ENCODE data around the gene KRT7.
"Not testable (repeated sequence)": the region's sequence is repeated elsewhere in the genome, so short reads cannot be mapped to it uniquely, and the experiment has no call there.

The KRT7 gene

GRCh38 chr12:52254180-52254964 is 21.3 kb downstream of the KRT7 start:
- no peak overlapping the region for H3K9ac ChIP-seq (ENCODE audit: low read length)
- peaks cover 10% of the 10 kb centered on the region for H3K4me1 ChIP-seq (ENCODE audit: control insufficient read depth, insufficient read depth, low read length)
- peaks cover 42% of the 10 kb centered on the region for H3K27me3 ChIP-seq (ENCODE audit: control insufficient read depth, insufficient read depth, low read length)
- H3K4me3 ChIP-seq (ENCODE audit: low read length), result no peak overlapping the region
- H3K36me3 ChIP-seq (ENCODE audit: control insufficient read depth, insufficient read depth, low read length), result no peaks in the 10 kb centered on the region
- H3K9me3 ChIP-seq (ENCODE audit: control insufficient read depth, low read length), result no peaks in the 10 kb centered on the region

GRCh38 chr12:52254965-52255751 is 22.1 kb downstream of the KRT7 start:
- no peaks in the 10 kb centered on the region for H3K9me3 ChIP-seq (ENCODE audit: control insufficient read depth, low read length)
- H3K4me1 ChIP-seq (ENCODE audit: control insufficient read depth, insufficient read depth, low read length), result peaks cover 5% of the 10 kb centered on the region
- no peak overlapping the region for H3K4me3 ChIP-seq (ENCODE audit: low read length)
- H3K9ac ChIP-seq (ENCODE audit: low read length), result no peak overlapping the region
- H3K27me3 ChIP-seq (ENCODE audit: control insufficient read depth, insufficient read depth, low read length), result peaks cover 40% of the 10 kb centered on the region
- H3K36me3 ChIP-seq (ENCODE audit: control insufficient read depth, insufficient read depth, low read length), result no peaks in the 10 kb centered on the region

- H3K4me3 ChIP-seq (ENCODE audit: low read length), result no peak overlapping the region
- H3K9me3 ChIP-seq (ENCODE audit: control insufficient read depth, low read length), result no peaks in the 10 kb centered on the region
- no peaks in the 10 kb centered on the region for H3K36me3 ChIP-seq (ENCODE audit: control insufficient read depth, insufficient read depth, low read length)
- H3K9ac ChIP-seq (ENCODE audit: low read length), result no peak overlapping the region
- H3K27me3 ChIP-seq (ENCODE audit: control insufficient read depth, insufficient read depth, low read length), result peaks cover 40% of the 10 kb centered on the region
- H3K4me1 ChIP-seq (ENCODE audit: control insufficient read depth, insufficient read depth, low read length), result peaks cover 5% of the 10 kb centered on the region
Measured at GRCh38 chr12:52255926-52256583, 23.0 kb downstream of the KRT7 start.

GRCh38 chr12:52256584-52256935 is 23.5 kb downstream of the KRT7 start:
- Histone ChIP-seq H3K36me3 (ENCODE audit: control insufficient read depth, insufficient read depth, low read length) (no peaks in the 10 kb centered on the region), H3K9ac (ENCODE audit: low read length) (no peak overlapping the region), H3K4me1 (ENCODE audit: control insufficient read depth, insufficient read depth, low read length) (peaks cover 5% of the 10 kb centered on the region), H3K9me3 (ENCODE audit: control insufficient read depth, low read length) (no peaks in the 10 kb centered on the region), H3K4me3 (ENCODE audit: low read length) (no peak overlapping the region), H3K27me3 (ENCODE audit: control insufficient read depth, insufficient read depth, low read length) (peaks cover 40% of the 10 kb centered on the region)

- Histone ChIP-seq H3K9ac (ENCODE audit: low read length) (no peak overlapping the region), H3K4me3 (ENCODE audit: low read length) (no peak overlapping the region), H3K36me3 (ENCODE audit: control insufficient read depth, insufficient read depth, low read length) (no peaks in the 10 kb centered on the region), H3K27me3 (ENCODE audit: control insufficient read depth, insufficient read depth, low read length) (peaks cover 40% of the 10 kb centered on the region), H3K9me3 (ENCODE audit: control insufficient read depth, low read length) (no peaks in the 10 kb centered on the region), H3K4me1 (ENCODE audit: control insufficient read depth, insufficient read depth, low read length) (peaks cover 5% of the 10 kb centered on the region)
Measured at GRCh38 chr12:52257074-52257551, 24.1 kb downstream of the KRT7 start.

GRCh38 chr12:52257922-52258321 is 24.9 kb downstream of the KRT7 start:
- H3K36me3 ChIP-seq (ENCODE audit: control insufficient read depth, insufficient read depth, low read length); H3K9me3 ChIP-seq (ENCODE audit: control insufficient read depth, low read length); H3K4me1 ChIP-seq (ENCODE audit: control insufficient read depth, insufficient read depth, low read length); H3K9ac ChIP-seq (ENCODE audit: low read length); H3K4me3 ChIP-seq (ENCODE audit: low read length): not testable (repeated sequence)
- peaks cover 40% of the 10 kb centered on the region for H3K27me3 ChIP-seq (ENCODE audit: control insufficient read depth, insufficient read depth, low read length)

GRCh38 chr12:52258335-52258901 is 25.4 kb downstream of the KRT7 start:
- no peaks in the 10 kb centered on the region for H3K9me3 ChIP-seq (ENCODE audit: control insufficient read depth, low read length)
- no peaks in the 10 kb centered on the region for H3K36me3 ChIP-seq (ENCODE audit: control insufficient read depth, insufficient read depth, low read length)
- no peak overlapping the region for H3K4me3 ChIP-seq (ENCODE audit: low read length)
- peaks cover 5% of the 10 kb centered on the region for H3K4me1 ChIP-seq (ENCODE audit: control insufficient read depth, insufficient read depth, low read length)
- peaks cover 40% of the 10 kb centered on the region for H3K27me3 ChIP-seq (ENCODE audit: control insufficient read depth, insufficient read depth, low read length)
- peak overlapping the region; percentile 26 for H3K9ac ChIP-seq (ENCODE audit: low read length)

GRCh38 chr12:52259657-52260243 is 26.7 kb downstream of the KRT7 start:
- no peak overlapping the region for H3K4me3 ChIP-seq (ENCODE audit: low read length)
- H3K9me3 ChIP-seq (ENCODE audit: control insufficient read depth, low read length), result no peaks in the 10 kb centered on the region
- H3K9ac ChIP-seq (ENCODE audit: low read length), result no peak overlapping the region
- H3K36me3 ChIP-seq (ENCODE audit: control insufficient read depth, insufficient read depth, low read length), result no peaks in the 10 kb centered on the region
- peaks cover 5% of the 10 kb centered on the region for H3K4me1 ChIP-seq (ENCODE audit: control insufficient read depth, insufficient read depth, low read length)
- peaks cover 36% of the 10 kb centered on the region for H3K27me3 ChIP-seq (ENCODE audit: control insufficient read depth, insufficient read depth, low read length)

- Histone ChIP-seq H3K9ac (ENCODE audit: low read length) (no peak overlapping the region), H3K4me3 (ENCODE audit: low read length) (no peak overlapping the region), H3K4me1 (ENCODE audit: control insufficient read depth, insufficient read depth, low read length) (peaks cover 5% of the 10 kb centered on the region), H3K27me3 (ENCODE audit: control insufficient read depth, insufficient read depth, low read length) (peaks cover 36% of the 10 kb centered on the region), H3K36me3 (ENCODE audit: control insufficient read depth, insufficient read depth, low read length) (no peaks in the 10 kb centered on the region), H3K9me3 (ENCODE audit: control insufficient read depth, low read length) (no peaks in the 10 kb centered on the region)
Measured at GRCh38 chr12:52260361-52261207, 27.5 kb downstream of the KRT7 start.

GRCh38 chr12:52261208-52261484 is 28.1 kb downstream of the KRT7 start:
- H3K4me3 ChIP-seq (ENCODE audit: low read length), result no peak overlapping the region
- no peak overlapping the region for H3K9ac ChIP-seq (ENCODE audit: low read length)
- peaks cover 32% of the 10 kb centered on the region for H3K27me3 ChIP-seq (ENCODE audit: control insufficient read depth, insufficient read depth, low read length)
- H3K9me3 ChIP-seq (ENCODE audit: control insufficient read depth, low read length), result no peaks in the 10 kb centered on the region
- no peaks in the 10 kb centered on the region for H3K36me3 ChIP-seq (ENCODE audit: control insufficient read depth, insufficient read depth, low read length)
- H3K4me1 ChIP-seq (ENCODE audit: control insufficient read depth, insufficient read depth, low read length), result peaks cover 5% of the 10 kb centered on the region

- Histone ChIP-seq H3K4me1 (ENCODE audit: control insufficient read depth, insufficient read depth, low read length) (peaks cover 5% of the 10 kb centered on the region), H3K4me3 (ENCODE audit: low read length) (no peak overlapping the region), H3K36me3 (ENCODE audit: control insufficient read depth, insufficient read depth, low read length) (no peaks in the 10 kb centered on the region), H3K27me3 (ENCODE audit: control insufficient read depth, insufficient read depth, low read length) (peaks cover 22% of the 10 kb centered on the region), H3K9me3 (ENCODE audit: control insufficient read depth, low read length) (no peaks in the 10 kb centered on the region), H3K9ac (ENCODE audit: low read length) (no peak overlapping the region)
Measured at GRCh38 chr12:52262286-52262685, 29.2 kb downstream of the KRT7 start.
